Activated CD8-positive, alpha-beta memory T cell treated with anti-CD3 and anti-CD28 coated beads, Interleukin-2, amount 50 U/mL, for 1 hour (primary cell): Measurements from ENCODE around the gene STK10.

Source experiments
- DNase-seq: peaks from one replicate; pipeline ENCODE4 v3.0.0-alpha.2; 2020; ENCODE audit errors: extremely low read depth

Gene STK10

GRCh38 chr5:172188893-172189692 is 1.1 kb upstream of the STK10 start:
- no peak for DNase-seq

- DNase-seq = peak; percentile 60
Measured at GRCh38 chr5:172187118-172188032, 649 bp downstream of the STK10 start.

GRCh38 chr5:172186114-172186695 is 1.8 kb downstream of the STK10 start:
- DNase-seq = no peak

- no peak for DNase-seq
Measured at GRCh38 chr5:172185096-172185461, 2.9 kb downstream of the STK10 start.

GRCh38 chr5:172183881-172184280 is 4.1 kb downstream of the STK10 start:
- no peak for DNase-seq

- DNase-seq = no peak
Measured at GRCh38 chr5:172182291-172182690, 5.7 kb downstream of the STK10 start.

- DNase-seq = no peak
Measured at GRCh38 chr5:172180936-172181335, 7.1 kb downstream of the STK10 start.

- no peak for DNase-seq
Measured at GRCh38 chr5:172178991-172179989, 8.7 kb downstream of the STK10 start.

- no peak for DNase-seq
Measured at GRCh38 chr5:172178301-172178987, 9.6 kb downstream of the STK10 start.

- DNase-seq = no peak
Measured at GRCh38 chr5:172177176-172177575, 10.8 kb downstream of the STK10 start.

GRCh38 chr5:172175263-172175719 is 12.7 kb downstream of the STK10 start:
- DNase-seq = peak; percentile 87

GRCh38 chr5:172173564-172174153 is 14.4 kb downstream of the STK10 start:
- peak; percentile 47 for DNase-seq

GRCh38 chr5:172172912-172173563 is 15.0 kb downstream of the STK10 start:
- DNase-seq = no peak

- DNase-seq = no peak
Measured at GRCh38 chr5:172171118-172171517, 16.9 kb downstream of the STK10 start.

- no peak for DNase-seq
Measured at GRCh38 chr5:172170251-172170701, 17.7 kb downstream of the STK10 start.

GRCh38 chr5:172169216-172169615 is 18.8 kb downstream of the STK10 start:
- DNase-seq = no peak

GRCh38 chr5:172168311-172168710 is 19.7 kb downstream of the STK10 start:
- DNase-seq = no peak

- DNase-seq = no peak
Measured at GRCh38 chr5:172167895-172168294, 20.1 kb downstream of the STK10 start.

GRCh38 chr5:172166030-172166826 is 21.8 kb downstream of the STK10 start:
- DNase-seq = no peak
